HFF-Myc (cell line): ENCODE results near the gene SEC23B.

Source experiments
- DNase-seq: peaks from one replicate; pipeline ENCODE4 v3.0.0-alpha.2; 2011; ENCODE audit warnings: low read depth; ENCODE audit errors: extremely low read depth
- H3K4me3 ChIP-seq: replicated peaks from 2 replicates; pipeline ENCODE4 v1.5.1; 2011; ENCODE audit warnings: low read depth, mild to moderate bottlenecking, control low read depth, low read length
- CTCF ChIP-seq: IDR thresholded peaks from 2 replicates; pipeline ENCODE4 v1.5.1; 2012; ENCODE audit warnings: mild to moderate bottlenecking, low read depth, low read length, control low read depth; ENCODE audit errors: missing control alignments

Gene SEC23B

GRCh38 chr20:18541741-18542140 lies 34.0 kb downstream of the SEC23B start:
- no peak overlapping the region for H3K4me3 ChIP-seq
- TF ChIP-seq CTCF: no peak
- DNase-seq: no peak

- H3K4me3 ChIP-seq: no peak overlapping the region
- TF ChIP-seq CTCF: no peak
- DNase-seq: no peak
Observed at GRCh38 chr20:18543216-18543615, 35.5 kb downstream of the SEC23B start.

GRCh38 chr20:18543932-18544331 lies 36.2 kb downstream of the SEC23B start:
- H3K4me3 ChIP-seq: no peak overlapping the region
- DNase-seq: no peak
- TF ChIP-seq CTCF: no peak

GRCh38 chr20:18545566-18545965 lies 37.8 kb downstream of the SEC23B start:
- no peak overlapping the region for H3K4me3 ChIP-seq
- no peak for TF ChIP-seq CTCF
- DNase-seq: no peak

- no peak for DNase-seq
- H3K4me3 ChIP-seq: no peak overlapping the region
- TF ChIP-seq CTCF: no peak
Observed at GRCh38 chr20:18548465-18548864, 40.7 kb downstream of the SEC23B start.

- H3K4me3 ChIP-seq: no peak overlapping the region
- no peak for TF ChIP-seq CTCF
- no peak for DNase-seq
Observed at GRCh38 chr20:18553746-18554145, 46.0 kb downstream of the SEC23B start.
